Stomach (tissue), 4 donors: ENCODE results near the gene TMOD1.

Experiments
- EP300 ChIP-seq: sonication (generic); formaldehyde crosslinking; IDR thresholded peaks from one replicate; pipeline ENCODE4 v1.6.1; 2017; ENCODE audit warnings: antibody characterized with exemption
- POLR2A ChIP-seq, 4 donors: fragments of 450-650 bp; IDR thresholded peaks; one replicate each; pipeline ENCODE4 v1.6.1; 2016; ENCODE audit warnings: antibody characterized with exemption in 4 of 4, control low read depth in 2 of 4, mild to moderate bottlenecking in 1 of 4, moderate library complexity in 1 of 4
- TF ChIP-seq, protein P1 (sequence below), 7 experiments: fragments of 450-650 bp in 4 of 7; fragments of 200-600 bp in 3 of 7; sonication (generic) in 3 of 7; IDR thresholded peaks; one replicate each; pipeline ENCODE4 v1.5.1; 2016 to 2019; ENCODE audit warnings: antibody characterized with exemption in 7 of 7, control low read depth in 2 of 7, mild to moderate bottlenecking in 1 of 7

DNA sequence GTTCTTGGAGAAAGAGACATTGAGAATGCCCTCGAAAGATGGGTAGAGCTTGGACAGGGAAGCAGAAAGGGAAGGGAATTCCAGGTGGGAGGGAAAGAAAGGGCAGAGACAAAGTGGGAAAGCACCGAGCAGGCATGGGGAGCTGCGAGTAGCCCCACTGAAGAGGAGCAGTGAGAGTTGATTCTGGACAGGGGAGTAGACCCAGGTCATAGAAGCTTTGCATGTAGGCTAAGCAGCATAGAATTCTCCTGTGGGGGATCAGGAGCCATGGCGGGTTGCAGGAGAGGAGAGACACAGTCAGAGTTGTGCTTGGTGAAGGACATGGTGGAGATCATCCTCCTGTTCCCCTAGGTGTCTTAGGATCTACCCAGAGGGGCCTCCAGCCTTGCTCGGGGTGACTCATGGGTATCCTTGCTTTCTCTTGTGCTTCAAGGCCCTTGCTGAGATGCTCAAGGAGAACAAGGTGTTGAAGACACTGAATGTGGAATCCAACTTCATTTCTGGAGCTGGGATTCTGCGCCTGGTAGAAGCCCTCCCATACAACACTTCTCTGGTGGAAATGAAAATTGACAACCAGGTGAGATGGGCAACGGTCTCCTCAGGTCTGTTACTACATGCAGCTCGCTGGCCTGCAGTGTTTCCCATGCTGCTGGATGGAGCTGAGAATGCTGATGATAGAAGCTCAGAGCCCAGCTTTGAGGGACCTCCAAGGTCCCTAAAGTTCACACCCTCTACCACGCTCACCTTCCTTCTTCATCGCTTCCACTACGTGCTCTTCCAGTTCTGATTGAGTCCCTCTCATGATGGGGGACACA, 67.2 kb downstream of the TMOD1 start:
- TF ChIP-seq, protein P1, sequence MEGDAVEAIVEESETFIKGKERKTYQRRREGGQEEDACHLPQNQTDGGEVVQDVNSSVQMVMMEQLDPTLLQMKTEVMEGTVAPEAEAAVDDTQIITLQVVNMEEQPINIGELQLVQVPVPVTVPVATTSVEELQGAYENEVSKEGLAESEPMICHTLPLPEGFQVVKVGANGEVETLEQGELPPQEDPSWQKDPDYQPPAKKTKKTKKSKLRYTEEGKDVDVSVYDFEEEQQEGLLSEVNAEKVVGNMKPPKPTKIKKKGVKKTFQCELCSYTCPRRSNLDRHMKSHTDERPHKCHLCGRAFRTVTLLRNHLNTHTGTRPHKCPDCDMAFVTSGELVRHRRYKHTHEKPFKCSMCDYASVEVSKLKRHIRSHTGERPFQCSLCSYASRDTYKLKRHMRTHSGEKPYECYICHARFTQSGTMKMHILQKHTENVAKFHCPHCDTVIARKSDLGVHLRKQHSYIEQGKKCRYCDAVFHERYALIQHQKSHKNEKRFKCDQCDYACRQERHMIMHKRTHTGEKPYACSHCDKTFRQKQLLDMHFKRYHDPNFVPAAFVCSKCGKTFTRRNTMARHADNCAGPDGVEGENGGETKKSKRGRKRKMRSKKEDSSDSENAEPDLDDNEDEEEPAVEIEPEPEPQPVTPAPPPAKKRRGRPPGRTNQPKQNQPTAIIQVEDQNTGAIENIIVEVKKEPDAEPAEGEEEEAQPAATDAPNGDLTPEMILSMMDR (IDR thresholded peaks at IDR 0.05), result no peak
- no peak for TF ChIP-seq EP300
- no peak for TF ChIP-seq POLR2A (IDR thresholded peaks at IDR 0.05)
